ENCODE results near the gene ABCA1. TPM values are rescaled to one million over a fixed set of nuclear protein-coding genes. Genes with fewer than 3 reads are reported as not detected.
"Not testable (repeated sequence)": the region's sequence is repeated elsewhere in the genome, so short reads cannot be mapped to it uniquely, and the experiment has no call there.

Gene ABCA1
- total RNA-seq, 1 donor from 2014 or later = 20.8 TPM

- H3K27ac Mint-ChIP-seq = no peak overlapping the region
- no peaks in the 10 kb centered on the region for H3K9me3 Mint-ChIP-seq
- TF ChIP-seq, protein P1, sequence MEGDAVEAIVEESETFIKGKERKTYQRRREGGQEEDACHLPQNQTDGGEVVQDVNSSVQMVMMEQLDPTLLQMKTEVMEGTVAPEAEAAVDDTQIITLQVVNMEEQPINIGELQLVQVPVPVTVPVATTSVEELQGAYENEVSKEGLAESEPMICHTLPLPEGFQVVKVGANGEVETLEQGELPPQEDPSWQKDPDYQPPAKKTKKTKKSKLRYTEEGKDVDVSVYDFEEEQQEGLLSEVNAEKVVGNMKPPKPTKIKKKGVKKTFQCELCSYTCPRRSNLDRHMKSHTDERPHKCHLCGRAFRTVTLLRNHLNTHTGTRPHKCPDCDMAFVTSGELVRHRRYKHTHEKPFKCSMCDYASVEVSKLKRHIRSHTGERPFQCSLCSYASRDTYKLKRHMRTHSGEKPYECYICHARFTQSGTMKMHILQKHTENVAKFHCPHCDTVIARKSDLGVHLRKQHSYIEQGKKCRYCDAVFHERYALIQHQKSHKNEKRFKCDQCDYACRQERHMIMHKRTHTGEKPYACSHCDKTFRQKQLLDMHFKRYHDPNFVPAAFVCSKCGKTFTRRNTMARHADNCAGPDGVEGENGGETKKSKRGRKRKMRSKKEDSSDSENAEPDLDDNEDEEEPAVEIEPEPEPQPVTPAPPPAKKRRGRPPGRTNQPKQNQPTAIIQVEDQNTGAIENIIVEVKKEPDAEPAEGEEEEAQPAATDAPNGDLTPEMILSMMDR (conservative IDR thresholded peaks at IDR 0.05) = no peak
- H3K4me1 Mint-ChIP-seq (ENCODE audit: unreplicated experiment) = peaks cover 20% of the 10 kb centered on the region
- no peaks in the 10 kb centered on the region for H3K36me3 Mint-ChIP-seq
- H3K27me3 Mint-ChIP-seq = no peaks in the 10 kb centered on the region
- no peak overlapping the region for H3K4me3 Mint-ChIP-seq
- no peak for DNase-seq (ENCODE audit: extremely low spot score, unreplicated experiment)
These were observed 8.3 kb upstream of the ABCA1 start for GRCh38 chr9:104936291-104936690.

- not testable (repeated sequence) for H3K36me3 Mint-ChIP-seq; H3K27me3 Mint-ChIP-seq; H3K27ac Mint-ChIP-seq; H3K4me3 Mint-ChIP-seq; DNase-seq (ENCODE audit: extremely low spot score, unreplicated experiment); H3K9me3 Mint-ChIP-seq
- H3K4me1 Mint-ChIP-seq (ENCODE audit: unreplicated experiment) = peaks cover 17% of the 10 kb centered on the region
These were observed 7.5 kb upstream of the ABCA1 start for GRCh38 chr9:104935501-104935810.

GRCh38 chr9:104934691-104935500, 6.9 kb upstream of the ABCA1 start:
- H3K27ac Mint-ChIP-seq = no peak overlapping the region
- H3K4me3 Mint-ChIP-seq = no peak overlapping the region
- TF ChIP-seq, protein P1 (conservative IDR thresholded peaks at IDR 0.05) = no peak
- no peak for DNase-seq (ENCODE audit: extremely low spot score, unreplicated experiment)
- peaks cover 17% of the 10 kb centered on the region for H3K4me1 Mint-ChIP-seq (ENCODE audit: unreplicated experiment)
- no peaks in the 10 kb centered on the region for H3K27me3 Mint-ChIP-seq
- H3K36me3 Mint-ChIP-seq = no peaks in the 10 kb centered on the region
- H3K9me3 Mint-ChIP-seq = no peaks in the 10 kb centered on the region

GRCh38 chr9:104933091-104933490, 5.1 kb upstream of the ABCA1 start:
- DNase-seq (ENCODE audit: extremely low spot score, unreplicated experiment); H3K4me3 Mint-ChIP-seq; H3K27ac Mint-ChIP-seq; H3K36me3 Mint-ChIP-seq; H3K27me3 Mint-ChIP-seq; H3K9me3 Mint-ChIP-seq: not testable (repeated sequence)
- H3K4me1 Mint-ChIP-seq (ENCODE audit: unreplicated experiment) = peaks cover 17% of the 10 kb centered on the region

DNA sequence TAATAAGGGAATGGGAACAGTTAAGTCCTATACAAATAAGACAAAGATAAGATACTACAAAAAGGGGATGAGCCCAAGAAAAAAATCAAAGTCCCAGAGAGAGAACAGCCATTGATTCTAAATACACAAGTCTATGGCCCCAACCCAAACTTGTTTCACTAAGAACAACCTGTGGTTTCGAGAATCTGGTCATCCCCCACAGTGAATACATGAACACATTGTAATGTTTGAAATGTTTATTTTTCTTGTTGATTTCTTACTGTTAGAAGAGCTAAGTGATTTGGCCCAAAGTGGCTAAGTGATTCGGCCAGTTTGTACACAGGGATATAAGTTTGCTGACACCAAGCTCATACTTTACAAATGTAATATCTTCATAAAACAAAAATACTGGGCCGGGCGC, 3.3 kb upstream of the ABCA1 start:
- no peak overlapping the region for H3K27ac Mint-ChIP-seq
- no peak for DNase-seq (ENCODE audit: extremely low spot score, unreplicated experiment)
- no peaks in the 10 kb centered on the region for H3K9me3 Mint-ChIP-seq
- TF ChIP-seq, protein P1 (conservative IDR thresholded peaks at IDR 0.05) = no peak
- no peak overlapping the region for H3K4me3 Mint-ChIP-seq
- H3K27me3 Mint-ChIP-seq = no peaks in the 10 kb centered on the region
- no peaks in the 10 kb centered on the region for H3K36me3 Mint-ChIP-seq
- peaks cover 10% of the 10 kb centered on the region for H3K4me1 Mint-ChIP-seq (ENCODE audit: unreplicated experiment)

DNA sequence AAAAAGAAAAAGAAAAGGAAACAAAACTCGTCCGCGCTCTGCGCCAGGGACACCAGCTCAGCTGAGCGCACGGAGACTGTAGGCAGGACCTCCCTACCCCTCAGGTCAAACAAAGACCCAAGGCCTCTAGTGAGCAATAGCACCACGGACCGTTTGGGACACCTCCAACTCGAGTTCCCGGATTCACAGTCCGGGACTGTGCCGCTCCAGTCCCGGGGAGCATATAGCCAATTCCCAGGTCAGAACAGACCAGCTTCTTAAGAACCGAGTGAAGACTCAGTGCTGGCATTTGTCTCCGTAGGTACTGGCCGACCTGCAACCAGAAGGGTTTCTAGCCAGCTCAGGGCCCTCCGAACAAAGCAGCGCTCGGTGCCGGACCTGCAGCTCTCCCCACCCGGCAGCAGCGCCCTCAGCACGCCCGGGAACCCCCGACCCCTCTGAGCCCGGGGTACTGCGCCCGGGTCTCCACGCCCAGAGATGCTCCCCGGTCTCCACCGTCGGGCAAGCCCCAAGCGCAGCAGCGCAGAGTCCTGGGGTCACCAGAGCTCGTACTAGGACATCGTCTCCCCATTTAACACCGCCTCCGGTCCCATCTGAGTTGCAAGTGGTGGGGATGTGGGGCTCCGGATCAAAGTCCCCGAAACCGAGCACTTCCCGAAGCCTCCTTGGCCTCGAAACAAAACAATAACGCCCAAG, 591 bp downstream of the ABCA1 start:
- Mint-ChIP-seq H3K36me3 (no peaks in the 10 kb centered on the region), H3K9me3 (no peaks in the 10 kb centered on the region), H3K4me3 (peak overlapping the region; percentile 97), H3K27ac (peak overlapping the region; percentile 89), H3K4me1 (ENCODE audit: unreplicated experiment) (peaks cover 12% of the 10 kb centered on the region), H3K27me3 (peaks cover 3% of the 10 kb centered on the region)
- DNase-seq (ENCODE audit: extremely low spot score, unreplicated experiment) = no peak
- TF ChIP-seq, protein P1 (conservative IDR thresholded peaks at IDR 0.05) = no peak
